HG02981 (cell line): ENCODE results near the gene ACO2.

Experiments used
- ATAC-seq: cut with Tn5 transposase; IDR thresholded peaks from one replicate; pipeline ENCODE4 v1.9.1; 2021; ENCODE audit warnings: mild to moderate bottlenecking, moderate library complexity; ENCODE audit not compliant: unreplicated experiment

The ACO2 gene

GRCh38 chr22:41522813-41523212, 53.9 kb downstream of the ACO2 start:
- ATAC-seq: no peak

GRCh38 chr22:41523464-41524221, 54.7 kb downstream of the ACO2 start:
- ATAC-seq: no peak

GRCh38 chr22:41524251-41524661, 55.3 kb downstream of the ACO2 start:
- no peak for ATAC-seq

GRCh38 chr22:41524809-41525449, 56.0 kb downstream of the ACO2 start:
- no peak for ATAC-seq

- no peak for ATAC-seq
Observed at GRCh38 chr22:41525450-41526225, 56.7 kb downstream of the ACO2 start.

- ATAC-seq: no peak
Observed at GRCh38 chr22:41526226-41526829, 57.4 kb downstream of the ACO2 start.

- no peak for ATAC-seq
Observed at GRCh38 chr22:41526830-41527799, 58.2 kb downstream of the ACO2 start.

- no peak for ATAC-seq
Observed at GRCh38 chr22:41528132-41528766, 59.3 kb downstream of the ACO2 start.

- ATAC-seq: no peak
Observed at GRCh38 chr22:41528938-41529561, 60.1 kb downstream of the ACO2 start.

- ATAC-seq: no peak
Observed at GRCh38 chr22:41530890-41531714, 62.2 kb downstream of the ACO2 start.

- ATAC-seq: no peak
Observed at GRCh38 chr22:41531715-41532477, 63.0 kb downstream of the ACO2 start.

GRCh38 chr22:41532908-41533825, 64.2 kb downstream of the ACO2 start:
- ATAC-seq: no peak

- ATAC-seq: no peak
Observed at GRCh38 chr22:41534219-41534618, 65.3 kb downstream of the ACO2 start.

- ATAC-seq: no peak
Observed at GRCh38 chr22:41535244-41535643, 66.3 kb downstream of the ACO2 start.

GRCh38 chr22:41537203-41537602, 68.3 kb downstream of the ACO2 start:
- ATAC-seq: no peak

GRCh38 chr22:41538583-41538982, 69.7 kb downstream of the ACO2 start:
- no peak for ATAC-seq
